A673 (cell line): ENCODE results near the gene NSD2.

Source experiments
- EZH2 ChIP-seq: fragments of 200-600 bp; sonication (generic); IDR thresholded peaks from 2 replicates; pipeline ENCODE4 v1.6.1; 2017; ENCODE audit warnings: borderline replicate concordance, low read depth, mild to moderate bottlenecking, mixed read lengths, antibody characterized with exemption, low read length; ENCODE audit not compliant: poor library complexity, severe bottlenecking
- TF ChIP-seq, protein P1 (sequence below): fragments of 300-800, 200-600 bp; sonication (generic); conservative IDR thresholded peaks from 2 replicates; pipeline ENCODE4 v1.5.1; 2017; ENCODE audit warnings: low read depth, mild to moderate bottlenecking, antibody characterized with exemption, low read length, moderate library complexity, mixed read lengths

DNA sequence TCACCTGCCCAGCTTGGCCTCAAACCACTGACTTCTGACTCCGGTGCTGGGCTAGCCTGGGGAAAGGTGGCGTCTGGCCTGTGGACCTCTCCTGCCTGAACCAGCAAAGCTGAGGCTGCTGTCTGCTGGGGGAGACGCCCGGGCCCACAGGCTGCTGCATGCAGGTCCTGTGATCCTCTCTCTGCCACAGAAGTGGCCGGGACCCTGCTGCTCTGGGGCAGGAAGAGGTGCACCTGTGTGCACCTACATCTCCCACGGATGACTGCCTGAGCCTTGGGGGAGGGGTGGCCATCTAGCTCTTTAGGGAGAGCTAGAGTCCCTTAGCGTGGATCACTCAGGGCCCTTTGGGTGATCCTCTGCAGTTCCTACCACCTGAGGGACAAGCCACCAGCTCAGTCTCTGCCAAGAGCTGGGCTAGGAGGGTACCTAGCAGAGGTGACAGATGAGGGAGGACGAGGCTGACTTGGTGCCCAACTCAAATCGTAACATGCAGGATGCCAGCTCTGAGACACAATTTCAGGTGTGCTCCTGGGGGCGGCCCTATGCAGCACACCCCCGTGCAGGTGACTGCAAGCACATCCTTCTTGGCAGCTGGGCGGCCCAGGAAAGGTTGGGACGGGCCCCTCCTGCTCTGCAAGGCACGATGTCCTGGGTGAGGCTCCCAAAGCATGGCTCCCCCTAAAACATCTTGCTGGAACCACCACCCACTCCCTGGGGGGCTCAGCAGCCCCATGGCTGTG lies 37.7 kb upstream of the NSD2 start:
- TF ChIP-seq, protein P1, sequence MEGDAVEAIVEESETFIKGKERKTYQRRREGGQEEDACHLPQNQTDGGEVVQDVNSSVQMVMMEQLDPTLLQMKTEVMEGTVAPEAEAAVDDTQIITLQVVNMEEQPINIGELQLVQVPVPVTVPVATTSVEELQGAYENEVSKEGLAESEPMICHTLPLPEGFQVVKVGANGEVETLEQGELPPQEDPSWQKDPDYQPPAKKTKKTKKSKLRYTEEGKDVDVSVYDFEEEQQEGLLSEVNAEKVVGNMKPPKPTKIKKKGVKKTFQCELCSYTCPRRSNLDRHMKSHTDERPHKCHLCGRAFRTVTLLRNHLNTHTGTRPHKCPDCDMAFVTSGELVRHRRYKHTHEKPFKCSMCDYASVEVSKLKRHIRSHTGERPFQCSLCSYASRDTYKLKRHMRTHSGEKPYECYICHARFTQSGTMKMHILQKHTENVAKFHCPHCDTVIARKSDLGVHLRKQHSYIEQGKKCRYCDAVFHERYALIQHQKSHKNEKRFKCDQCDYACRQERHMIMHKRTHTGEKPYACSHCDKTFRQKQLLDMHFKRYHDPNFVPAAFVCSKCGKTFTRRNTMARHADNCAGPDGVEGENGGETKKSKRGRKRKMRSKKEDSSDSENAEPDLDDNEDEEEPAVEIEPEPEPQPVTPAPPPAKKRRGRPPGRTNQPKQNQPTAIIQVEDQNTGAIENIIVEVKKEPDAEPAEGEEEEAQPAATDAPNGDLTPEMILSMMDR, result no peak
- TF ChIP-seq EZH2, result no peak
